ENCODE measurements around the gene CDKN2D.

DNA sequence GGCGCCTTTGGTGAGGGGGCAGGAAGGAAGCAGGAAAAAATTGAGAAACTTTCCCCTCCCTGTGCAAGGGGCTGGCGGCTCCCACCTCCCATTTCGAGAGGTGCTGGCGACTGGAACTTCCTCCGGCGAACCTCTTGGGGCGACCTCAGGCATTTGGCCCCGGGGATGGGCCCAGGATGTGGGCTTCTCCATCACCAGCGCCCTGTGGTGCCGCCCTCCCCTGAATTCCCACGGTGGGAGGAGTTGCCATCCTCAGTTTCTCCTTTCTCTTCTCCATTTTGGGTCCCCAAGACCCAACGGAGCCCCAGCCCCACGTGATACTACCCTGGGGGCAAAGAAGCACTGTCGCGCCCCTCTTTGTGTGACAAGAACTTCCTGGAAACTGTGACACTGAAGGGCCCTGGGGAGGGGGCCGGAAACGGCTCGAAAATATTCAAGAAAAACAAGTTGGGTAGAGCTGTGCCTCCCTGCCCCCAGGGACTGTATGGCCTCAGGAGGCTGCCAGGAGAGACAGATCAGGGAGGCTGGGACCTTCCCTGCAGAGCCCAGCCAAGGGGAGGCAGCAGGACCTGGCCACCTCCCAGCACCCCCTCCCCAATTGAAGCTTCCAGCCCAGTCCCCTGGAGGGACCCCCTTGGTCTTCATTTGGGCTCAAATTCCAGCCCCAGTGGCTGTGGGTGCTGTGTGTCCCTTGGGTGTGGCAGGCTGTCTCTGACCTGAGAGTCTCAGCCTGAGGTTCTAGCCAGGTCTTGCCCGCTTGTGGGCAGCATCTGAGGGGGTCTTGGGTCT is 34.5 kb upstream of the CDKN2D start:
- TF ChIP-seq, protein P1, sequence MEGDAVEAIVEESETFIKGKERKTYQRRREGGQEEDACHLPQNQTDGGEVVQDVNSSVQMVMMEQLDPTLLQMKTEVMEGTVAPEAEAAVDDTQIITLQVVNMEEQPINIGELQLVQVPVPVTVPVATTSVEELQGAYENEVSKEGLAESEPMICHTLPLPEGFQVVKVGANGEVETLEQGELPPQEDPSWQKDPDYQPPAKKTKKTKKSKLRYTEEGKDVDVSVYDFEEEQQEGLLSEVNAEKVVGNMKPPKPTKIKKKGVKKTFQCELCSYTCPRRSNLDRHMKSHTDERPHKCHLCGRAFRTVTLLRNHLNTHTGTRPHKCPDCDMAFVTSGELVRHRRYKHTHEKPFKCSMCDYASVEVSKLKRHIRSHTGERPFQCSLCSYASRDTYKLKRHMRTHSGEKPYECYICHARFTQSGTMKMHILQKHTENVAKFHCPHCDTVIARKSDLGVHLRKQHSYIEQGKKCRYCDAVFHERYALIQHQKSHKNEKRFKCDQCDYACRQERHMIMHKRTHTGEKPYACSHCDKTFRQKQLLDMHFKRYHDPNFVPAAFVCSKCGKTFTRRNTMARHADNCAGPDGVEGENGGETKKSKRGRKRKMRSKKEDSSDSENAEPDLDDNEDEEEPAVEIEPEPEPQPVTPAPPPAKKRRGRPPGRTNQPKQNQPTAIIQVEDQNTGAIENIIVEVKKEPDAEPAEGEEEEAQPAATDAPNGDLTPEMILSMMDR (IDR thresholded peaks at IDR 0.05) = peak; percentile 7
- TF ChIP-seq EZH2 (IDR thresholded peaks at IDR 0.05) = no peak
